BLaER1 (cell line): ENCODE results near the gene NMRK1.

Source experiments
- H3K27ac ChIP-seq: shearing (Covaris generic); formaldehyde crosslinking; 2 replicates; pipeline ENCODE4 v1.8.1; 2022
- H3K27me3 ChIP-seq: shearing (Covaris generic); formaldehyde crosslinking; 2 replicates; pipeline ENCODE4 v1.8.1; 2022
- H3K36me3 ChIP-seq: shearing (Covaris generic); formaldehyde crosslinking; 2 replicates; pipeline ENCODE4 v1.8.1; 2022
- H3K4me1 ChIP-seq: shearing (Covaris generic); formaldehyde crosslinking; 2 replicates; pipeline ENCODE4 v1.8.1; 2022
- H3K4me2 ChIP-seq: shearing (Covaris generic); formaldehyde crosslinking; 2 replicates; pipeline ENCODE4 v1.8.1; 2022
- H3K4me3 ChIP-seq: shearing (Covaris generic); formaldehyde crosslinking; 2 replicates; pipeline ENCODE4 v1.8.1; 2022
- H3K9ac ChIP-seq: shearing (Covaris generic); formaldehyde crosslinking; 2 replicates; pipeline ENCODE4 v1.8.1; 2022
- H3K9me3 ChIP-seq: shearing (Covaris generic); formaldehyde crosslinking; 2 replicates; pipeline ENCODE4 v1.8.1; 2022
- H4K20me1 ChIP-seq: shearing (Covaris generic); formaldehyde crosslinking; 2 replicates; pipeline ENCODE4 v1.8.1; 2022
- Cebpa-rat ChIP-seq: shearing (Covaris generic); IDR thresholded peaks from 2 replicates; pipeline ENCODE4 v1.8.1; 2022

The NMRK1 gene

GRCh38 chr9:75104607-75105006, 16.7 kb upstream of the NMRK1 start:
- H3K4me3 ChIP-seq, result no peak overlapping the region

GRCh38 chr9:75102177-75102790, 14.3 kb upstream of the NMRK1 start:
- Histone ChIP-seq H3K4me1 (no peaks in the 10 kb centered on the region), H3K9ac (no peak overlapping the region), H3K27me3 (no peaks in the 10 kb centered on the region), H3K4me2 (no peak overlapping the region), H4K20me1 (peaks cover 33% of the 10 kb centered on the region; the same call in 1 of the 2 replicates), H3K27ac (no peak overlapping the region), H3K4me3 (no peak overlapping the region), H3K9me3 (no peaks in the 10 kb centered on the region), H3K36me3 (peaks cover 48% of the 10 kb centered on the region)
- TF ChIP-seq Cebpa-rat, result no peak

More at GRCh38 chr9:75104607-75105006, 16.7 kb upstream of the NMRK1 start:
- Histone ChIP-seq H3K27me3 (no peaks in the 10 kb centered on the region), H3K4me2 (no peak overlapping the region), H3K27ac (no peak overlapping the region), H3K9ac (no peak overlapping the region), H3K36me3 (peaks cover 32% of the 10 kb centered on the region), H3K4me1 (no peaks in the 10 kb centered on the region), H3K9me3 (no peaks in the 10 kb centered on the region), H4K20me1 (peaks cover 24% of the 10 kb centered on the region; the same call in 1 of the 2 replicates)
- no peak for TF ChIP-seq Cebpa-rat

- Histone ChIP-seq H4K20me1 (peaks cover 44% of the 10 kb centered on the region; the same call in 1 of the 2 replicates), H3K27ac (no peak overlapping the region), H3K4me2 (no peak overlapping the region), H3K9me3 (no peaks in the 10 kb centered on the region; the same call in 1 of the 2 replicates), H3K36me3 (peaks cover 58% of the 10 kb centered on the region), H3K4me3 (no peak overlapping the region), H3K9ac (no peak overlapping the region), H3K27me3 (no peaks in the 10 kb centered on the region), H3K4me1 (no peaks in the 10 kb centered on the region)
- TF ChIP-seq Cebpa-rat, result no peak
Measured at GRCh38 chr9:75101004-75101588, 13.1 kb upstream of the NMRK1 start.

- H3K9ac ChIP-seq, result no peak overlapping the region
- peaks cover 38% of the 10 kb centered on the region for H3K36me3 ChIP-seq
- peaks cover 2% of the 10 kb centered on the region for H3K4me1 ChIP-seq
- H3K4me3 ChIP-seq, result no peak overlapping the region
- H3K27ac ChIP-seq, result no peak overlapping the region
- H3K9me3 ChIP-seq, result no peaks in the 10 kb centered on the region; the same call in 1 of the 2 replicates
- no peak for TF ChIP-seq Cebpa-rat
- H4K20me1 ChIP-seq, result peaks cover 67% of the 10 kb centered on the region; the same call in 1 of the 2 replicates
- no peak overlapping the region for H3K4me2 ChIP-seq
- H3K27me3 ChIP-seq, result no peaks in the 10 kb centered on the region
Measured at GRCh38 chr9:75096796-75097195, 8.8 kb upstream of the NMRK1 start.

GRCh38 chr9:75092766-75093165, 4.8 kb upstream of the NMRK1 start:
- peaks cover 79% of the 10 kb centered on the region; the same call in 1 of the 2 replicates for H4K20me1 ChIP-seq
- H3K4me1 ChIP-seq, result peaks cover 27% of the 10 kb centered on the region
- H3K27me3 ChIP-seq, result no peaks in the 10 kb centered on the region
- no peak overlapping the region for H3K9ac ChIP-seq
- peaks cover 13% of the 10 kb centered on the region; the same call in 1 of the 2 replicates for H3K36me3 ChIP-seq
- H3K27ac ChIP-seq, result no peak overlapping the region
- H3K9me3 ChIP-seq, result no peaks in the 10 kb centered on the region; the same call in 1 of the 2 replicates
- no peak overlapping the region for H3K4me3 ChIP-seq
- no peak for TF ChIP-seq Cebpa-rat
- no peak overlapping the region for H3K4me2 ChIP-seq

- H3K9me3 ChIP-seq, result no peaks in the 10 kb centered on the region
- no peaks in the 10 kb centered on the region for H3K36me3 ChIP-seq
- peaks cover 44% of the 10 kb centered on the region for H3K4me1 ChIP-seq
- no peak overlapping the region for H3K9ac ChIP-seq
- no peak overlapping the region for H3K27ac ChIP-seq
- H3K27me3 ChIP-seq, result no peaks in the 10 kb centered on the region
- TF ChIP-seq Cebpa-rat, result no peak
- peaks cover 62% of the 10 kb centered on the region; the same call in 1 of the 2 replicates for H4K20me1 ChIP-seq
- no peak overlapping the region for H3K4me3 ChIP-seq
- peak overlapping the region; percentile 85 for H3K4me2 ChIP-seq
Measured at GRCh38 chr9:75090579-75090978, 2.6 kb upstream of the NMRK1 start.

GRCh38 chr9:75089373-75089766, 1.4 kb upstream of the NMRK1 start:
- no peaks in the 10 kb centered on the region for H3K9me3 ChIP-seq
- peaks cover 52% of the 10 kb centered on the region for H3K4me1 ChIP-seq

GRCh38 chr9:75088646-75089372, 854 bp upstream of the NMRK1 start:
- no peak for TF ChIP-seq Cebpa-rat
- Histone ChIP-seq H4K20me1 (peaks cover 45% of the 10 kb centered on the region; the same call in 1 of the 2 replicates), H3K9me3 (no peaks in the 10 kb centered on the region), H3K27ac (peak overlapping the region; percentile 83), H3K9ac (peak overlapping the region; percentile 84), H3K36me3 (no peaks in the 10 kb centered on the region), H3K4me1 (peaks cover 55% of the 10 kb centered on the region), H3K4me3 (peak overlapping the region; percentile 87), H3K4me2 (peak overlapping the region; percentile 85), H3K27me3 (no peaks in the 10 kb centered on the region)

More at GRCh38 chr9:75089373-75089766, 1.4 kb upstream of the NMRK1 start:
- no peak for TF ChIP-seq Cebpa-rat
- Histone ChIP-seq H3K36me3 (no peaks in the 10 kb centered on the region), H4K20me1 (peaks cover 51% of the 10 kb centered on the region; the same call in 1 of the 2 replicates), H3K27ac (peak overlapping the region; percentile 83), H3K9ac (peak overlapping the region; percentile 84), H3K27me3 (no peaks in the 10 kb centered on the region), H3K4me2 (peak overlapping the region; percentile 85), H3K4me3 (peak overlapping the region; percentile 87)

GRCh38 chr9:75087289-75087823, 599 bp downstream of the NMRK1 start:
- Histone ChIP-seq H3K27me3 (no peaks in the 10 kb centered on the region; the same call in 1 of the 2 replicates), H3K27ac (peak overlapping the region; percentile 79), H4K20me1 (peaks cover 31% of the 10 kb centered on the region; the same call in 1 of the 2 replicates), H3K9ac (peak overlapping the region; percentile 82), H3K4me2 (peak overlapping the region; percentile 74), H3K36me3 (peaks cover 4% of the 10 kb centered on the region), H3K4me1 (peaks cover 55% of the 10 kb centered on the region), H3K9me3 (no peaks in the 10 kb centered on the region), H3K4me3 (peak overlapping the region; percentile 87)
- no peak for TF ChIP-seq Cebpa-rat
